GM19193 (cell line): ENCODE results near the gene KCNB1.

ENCODE experiments used
- POLR2A ChIP-seq: IDR thresholded peaks from 4 replicates; pipeline ENCODE4 v1.6.1; 2011; ENCODE audit not compliant: insufficient read depth, insufficient read length; ENCODE audit errors: extremely low read depth

KCNB1 gene

GRCh38 chr20:49330701-49331615 is 151.5 kb downstream of the KCNB1 start:
- TF ChIP-seq POLR2A = no peak

GRCh38 chr20:49328790-49329189 is 153.7 kb downstream of the KCNB1 start:
- no peak for TF ChIP-seq POLR2A

GRCh38 chr20:49326026-49326425 is 156.4 kb downstream of the KCNB1 start:
- TF ChIP-seq POLR2A = no peak

GRCh38 chr20:49324306-49324705 is 158.2 kb downstream of the KCNB1 start:
- TF ChIP-seq POLR2A = no peak

GRCh38 chr20:49323622-49324238 is 158.7 kb downstream of the KCNB1 start:
- TF ChIP-seq POLR2A = no peak

- no peak for TF ChIP-seq POLR2A
Measured at GRCh38 chr20:49320460-49320859, 162.0 kb downstream of the KCNB1 start.

GRCh38 chr20:49319208-49319809 is 163.2 kb downstream of the KCNB1 start:
- TF ChIP-seq POLR2A = no peak

GRCh38 chr20:49318430-49319207 is 163.8 kb downstream of the KCNB1 start:
- TF ChIP-seq POLR2A = no peak

GRCh38 chr20:49318091-49318429 is 164.4 kb downstream of the KCNB1 start:
- no peak for TF ChIP-seq POLR2A

- TF ChIP-seq POLR2A = no peak
Measured at GRCh38 chr20:49316704-49317103, 165.8 kb downstream of the KCNB1 start.

- no peak for TF ChIP-seq POLR2A
Measured at GRCh38 chr20:49315580-49315979, 166.9 kb downstream of the KCNB1 start.
